Erythroblast (primary cell): Measurements from ENCODE around the gene CLSTN2.

Source experiments
- GATA1 ChIP-seq: IDR thresholded peaks from 2 replicates; pipeline ENCODE4 v1.6.1; 2011; ENCODE audit warnings: low read depth, mild to moderate bottlenecking, control low read depth, low read length, moderate library complexity
- POLR2A ChIP-seq: IDR thresholded peaks from 2 replicates; pipeline ENCODE4 v1.6.1; 2011; ENCODE audit warnings: mild to moderate bottlenecking, low read length

DNA sequence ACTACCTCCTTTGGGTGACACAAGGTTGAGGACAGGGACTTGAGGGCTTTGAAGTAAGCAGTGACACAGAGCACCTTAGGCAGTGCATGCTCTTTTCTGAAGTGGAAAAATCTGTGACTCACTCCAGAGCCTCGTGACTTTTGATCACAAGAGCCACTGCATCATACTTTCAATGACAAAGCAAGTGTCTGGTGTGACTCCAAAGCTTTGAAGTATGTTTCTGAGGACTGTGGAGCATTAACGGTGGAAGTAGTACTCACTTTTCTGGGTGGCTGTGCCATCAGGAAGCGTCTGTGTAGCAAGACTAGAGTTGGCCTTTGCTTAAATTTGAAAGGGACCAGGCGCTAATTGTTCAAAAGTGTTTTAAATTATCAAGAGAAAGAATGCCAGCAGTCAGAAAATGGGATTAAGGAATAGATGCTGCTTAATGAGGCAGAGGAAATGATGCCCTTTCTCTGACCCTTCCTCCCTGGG, 532.2 kb downstream of the CLSTN2 start:
- TF ChIP-seq POLR2A = no peak
- TF ChIP-seq GATA1 = no peak
